Activated naive CD8-positive, alpha-beta T cell treated with anti-CD3 and anti-CD28 coated beads, Interleukin-2, amount 10 ng/mL, durations not matched to agents 7 days and 5 days (primary cell): ENCODE measurements around the gene HNRNPL. TPM values are rescaled to one million over a fixed set of nuclear protein-coding genes. Genes with fewer than 3 reads are reported as not detected.
"Not testable (repeated sequence)": the region's sequence is repeated elsewhere in the genome, so short reads cannot be mapped to it uniquely, and the experiment has no call there.

Experiments
- ATAC-seq: fragments of 150-1000 bp; cut with Tn5 transposase; one replicate; pipeline ENCODE4 v1.10.0; 2021; ENCODE audit warnings: low read depth, moderate library complexity
- POLR2A ChIA-PET: fragments of 350-600 bp; sonication (Branson Sonifier 250); formaldehyde crosslinking; loops from one replicate; lab custom pipeline; 2021; ENCODE audit warnings: antibody characterized with exemption; lab: Charles Lee
- DNase-seq: peaks from one replicate; pipeline ENCODE4 v3.0.0; 2021
- H3K27ac Mint-ChIP-seq: one replicate; pipeline ENCODE4 v1.8.0; 2022; ENCODE audit warnings: mild to moderate bottlenecking, mixed read lengths
- H3K27me3 Mint-ChIP-seq: one replicate; pipeline ENCODE4 v1.8.0; 2022; ENCODE audit warnings: mild to moderate bottlenecking, moderate library complexity, mixed read lengths
- H3K36me3 Mint-ChIP-seq: one replicate; pipeline ENCODE4 v1.8.0; 2021; ENCODE audit warnings: mild to moderate bottlenecking, mixed read lengths
- H3K4me1 Mint-ChIP-seq: one replicate; pipeline ENCODE4 v1.8.0; 2021; ENCODE audit warnings: mixed read lengths
- H3K4me3 Mint-ChIP-seq: one replicate; pipeline ENCODE4 v1.8.0; 2022; ENCODE audit warnings: mild to moderate bottlenecking, moderate library complexity, mixed read lengths
- H3K9me3 Mint-ChIP-seq: one replicate; pipeline ENCODE4 v1.8.0; 2021; ENCODE audit warnings: mixed read lengths
- total RNA-seq, 2 experiments: library from RNA; stranded (reverse); gene quantifications; one replicate each; pipeline ENCODE4 v1.2.3, GENCODE V29; 2021

The HNRNPL gene
- total RNA-seq, 2 experiments from 2014 or later: 441 to 455 TPM

DNA sequence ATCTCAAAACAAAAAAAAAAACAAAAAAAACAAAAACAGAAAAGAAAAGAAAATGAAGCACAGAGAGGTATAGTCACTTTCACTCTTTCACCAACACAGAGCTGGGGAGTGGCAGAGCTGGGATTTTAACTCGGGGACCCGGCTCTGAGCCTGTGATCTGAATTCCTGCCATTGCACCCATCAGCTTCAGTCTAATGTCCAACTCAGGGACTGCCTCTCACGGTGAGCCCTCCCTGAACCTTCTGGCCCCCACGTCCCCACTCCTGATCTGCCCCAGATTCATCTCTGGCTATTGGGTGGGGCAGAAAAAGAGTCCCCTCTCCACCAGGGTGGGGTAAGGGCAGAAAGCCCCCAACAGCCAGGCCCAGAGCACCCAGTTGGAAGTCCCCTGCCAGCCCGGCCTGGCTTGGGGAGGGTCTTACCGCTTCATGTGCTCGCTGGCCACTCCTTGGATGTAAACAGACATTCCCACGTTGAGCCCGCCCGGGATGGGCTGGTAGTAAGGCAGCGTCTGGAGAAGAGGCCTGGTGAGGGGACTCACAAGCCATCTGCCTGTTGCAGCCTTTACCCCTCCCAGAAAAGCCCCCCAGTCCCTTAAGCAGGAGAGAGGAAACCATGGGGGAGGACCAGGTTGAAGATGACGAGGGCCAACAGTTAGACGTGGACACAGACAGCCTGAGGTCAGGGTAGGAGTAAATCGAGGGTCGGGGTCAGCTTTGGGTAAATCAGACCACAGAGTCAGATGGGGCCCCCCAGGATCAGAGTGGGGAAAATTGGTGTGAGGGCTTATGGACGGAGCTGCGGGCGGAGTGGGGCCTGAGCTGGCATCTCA is 37.6 kb downstream of the HNRNPL start:
- DNase-seq (no peak), ATAC-seq (no peak)
- no peak overlapping the region for H3K27ac Mint-ChIP-seq
- peaks cover 7% of the 10 kb centered on the region for H3K36me3 Mint-ChIP-seq
- H3K4me1 Mint-ChIP-seq: no peaks in the 10 kb centered on the region
- POLR2A ChIA-PET: interaction anchor here (0.6 to 2.8 kb wide), 3 partner anchors 9 to 20 kb away, joined by 3 to 7 read pairs (median 3); partner anchors contain the start of gene ECH1
- no peaks in the 10 kb centered on the region for H3K27me3 Mint-ChIP-seq
- no peaks in the 10 kb centered on the region for H3K9me3 Mint-ChIP-seq
- H3K4me3 Mint-ChIP-seq: no peak overlapping the region

DNA sequence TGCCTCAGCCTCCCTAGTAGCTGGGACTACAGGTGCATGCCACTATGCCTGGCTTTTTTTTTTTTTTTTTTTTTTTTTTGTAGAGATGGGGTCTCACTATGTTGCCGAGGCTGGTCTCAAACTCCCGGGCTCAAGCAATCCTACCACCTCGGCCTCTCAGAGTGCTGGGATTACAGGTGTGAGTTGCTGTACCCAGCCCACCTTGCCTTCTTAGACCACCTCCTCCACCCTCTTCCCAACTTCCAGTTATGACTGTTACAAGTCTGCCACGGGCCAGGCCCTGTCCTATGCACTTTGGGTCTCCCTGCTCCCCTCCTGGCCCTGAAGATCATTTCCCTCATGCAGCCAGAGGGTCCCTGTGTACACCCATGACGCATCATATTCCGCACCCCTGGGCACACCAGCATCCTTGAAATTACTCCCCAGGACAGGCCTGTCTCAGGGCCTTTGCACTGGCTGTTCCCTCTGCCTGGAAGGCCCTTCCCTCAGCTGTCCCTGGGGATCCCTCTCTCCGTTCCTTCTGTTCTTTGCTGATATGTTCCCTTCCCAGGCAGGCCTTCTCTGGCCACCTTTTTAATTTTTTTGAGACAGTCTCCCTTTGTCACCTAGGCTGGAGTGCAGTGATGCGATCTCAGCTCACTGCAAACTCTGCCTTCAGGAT is 40.1 kb downstream of the HNRNPL start:
- POLR2A ChIA-PET: interaction anchor here (0.7 kb wide), 1 partner anchor 74 kb away, joined by 3 read pairs; no protein-coding TSS in a partner anchor

DNA sequence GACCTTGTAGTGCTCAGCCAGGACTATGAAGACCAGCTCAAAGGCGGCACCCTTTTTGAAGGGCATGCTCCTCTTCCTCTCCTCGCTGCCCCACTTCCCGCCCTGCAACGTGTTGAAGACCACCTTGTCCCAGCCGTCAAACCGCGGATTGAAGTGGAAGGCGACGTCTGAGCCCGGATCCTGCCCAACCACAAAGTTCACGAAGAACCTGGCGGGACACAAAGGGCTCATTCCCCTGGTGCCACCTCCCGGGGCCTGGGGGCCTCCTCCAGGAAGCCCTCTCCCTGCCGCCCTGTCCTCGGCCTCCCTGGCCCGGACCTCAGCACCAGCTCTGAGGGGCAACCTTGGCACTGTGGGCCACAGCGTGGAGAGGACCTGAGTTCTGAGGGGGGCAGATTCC is 41.0 kb downstream of the HNRNPL start:
- POLR2A ChIA-PET: interaction anchor here (0.7 kb wide), 1 partner anchor 73 kb away, joined by 3 read pairs; no protein-coding TSS in a partner anchor
- H3K36me3 Mint-ChIP-seq: peaks cover 2% of the 10 kb centered on the region
- peaks cover 6% of the 10 kb centered on the region for H3K4me1 Mint-ChIP-seq
- H3K4me3 Mint-ChIP-seq: no peak overlapping the region
- no peaks in the 10 kb centered on the region for H3K27me3 Mint-ChIP-seq
- no peak for ATAC-seq
- no peak for DNase-seq
- no peaks in the 10 kb centered on the region for H3K9me3 Mint-ChIP-seq
- H3K27ac Mint-ChIP-seq: no peak overlapping the region

More for the DNA sequence above, 40.1 kb downstream of the HNRNPL start:
- peaks cover 2% of the 10 kb centered on the region for H3K36me3 Mint-ChIP-seq
- no peaks in the 10 kb centered on the region for H3K9me3 Mint-ChIP-seq
- no peaks in the 10 kb centered on the region for H3K27me3 Mint-ChIP-seq
- peaks cover 6% of the 10 kb centered on the region for H3K4me1 Mint-ChIP-seq
- H3K27ac Mint-ChIP-seq: peak overlapping the region; percentile 61
- DNase-seq: no peak
- ATAC-seq: no peak
- no peak overlapping the region for H3K4me3 Mint-ChIP-seq

DNA sequence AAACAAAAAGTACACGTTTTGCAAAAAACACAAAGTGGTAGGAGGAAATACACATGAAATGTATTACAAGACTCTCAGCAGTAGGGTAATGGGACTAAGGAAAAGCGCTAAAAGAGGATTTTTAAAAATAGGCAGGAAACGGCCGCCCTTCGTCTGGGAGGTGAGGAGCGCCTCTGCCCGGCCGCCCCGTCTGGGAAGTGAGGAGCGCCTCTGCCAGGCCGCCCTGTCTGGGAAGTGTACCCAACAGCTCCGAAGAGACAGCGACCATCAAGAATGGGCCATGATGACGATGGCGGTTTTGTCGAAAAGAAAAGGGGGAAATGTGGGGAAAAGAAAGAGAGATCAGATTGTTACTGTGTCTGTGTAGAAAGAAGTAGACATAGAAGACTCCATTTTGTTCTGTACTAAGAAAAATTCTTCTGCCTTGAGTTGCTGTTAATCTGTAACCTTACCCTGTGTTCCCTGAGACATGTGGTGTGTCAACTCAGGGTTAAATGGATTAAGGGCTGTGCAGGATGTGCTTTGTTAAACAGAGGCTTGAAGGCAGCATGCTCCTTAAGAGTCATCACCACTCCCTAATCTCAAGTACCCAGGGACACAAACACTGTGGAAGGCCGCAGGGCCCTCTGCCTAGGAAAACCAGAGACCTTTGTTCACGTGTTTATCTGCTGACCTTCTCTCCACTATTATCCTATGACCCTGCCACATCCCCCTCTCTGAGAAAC is 42.2 kb downstream of the HNRNPL start:
- H3K36me3 Mint-ChIP-seq, POLR2A ChIA-PET, H3K9me3 Mint-ChIP-seq, H3K27me3 Mint-ChIP-seq, H3K27ac Mint-ChIP-seq, DNase-seq, ATAC-seq, H3K4me1 Mint-ChIP-seq, H3K4me3 Mint-ChIP-seq: not testable (repeated sequence)

DNA sequence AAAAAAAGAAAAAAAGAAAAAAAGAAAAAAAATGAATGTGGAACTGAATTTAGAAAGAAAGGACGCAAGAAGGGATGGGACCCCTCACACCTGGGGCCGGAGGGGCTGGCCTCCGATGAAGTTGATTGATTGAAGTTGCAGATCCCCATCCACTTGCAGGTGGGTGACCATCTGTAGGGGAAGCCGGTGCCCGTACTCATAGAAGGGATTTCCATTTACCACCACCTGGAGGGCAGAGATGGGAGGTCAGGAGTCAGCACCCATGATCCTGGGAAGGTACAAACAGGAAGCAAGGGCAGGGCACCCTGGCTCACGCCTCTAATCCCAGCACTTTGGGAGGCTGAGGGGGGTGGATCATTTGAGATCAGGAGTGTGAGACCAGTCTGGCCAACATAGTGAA is 43.4 kb downstream of the HNRNPL start:
- Mint-ChIP-seq H3K27ac (no peak overlapping the region), H3K27me3 (no peaks in the 10 kb centered on the region), H3K9me3 (no peaks in the 10 kb centered on the region), H3K36me3 (peaks cover 2% of the 10 kb centered on the region), H3K4me1 (peaks cover 6% of the 10 kb centered on the region), H3K4me3 (no peak overlapping the region)
- POLR2A ChIA-PET: no interaction called here
- DNase-seq (no peak), ATAC-seq (no peak)

DNA sequence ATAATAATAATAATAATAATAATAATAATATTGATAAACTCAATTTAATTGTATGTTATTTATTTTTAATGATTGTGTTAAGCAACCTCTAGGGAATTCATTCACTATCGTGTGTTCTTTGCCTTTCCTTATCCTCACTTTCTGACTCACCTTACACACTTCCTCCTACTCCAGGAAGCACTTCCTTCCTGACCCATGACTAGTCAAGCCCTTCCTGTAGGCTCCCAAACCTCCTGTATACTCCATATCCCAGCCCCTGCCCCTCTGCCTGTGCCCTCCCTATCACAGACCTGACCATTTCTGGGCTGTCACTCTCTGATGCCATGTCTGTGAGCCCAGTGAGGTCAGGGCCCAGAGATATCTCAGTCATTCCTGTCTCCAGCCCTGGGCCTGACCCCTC is 44.6 kb downstream of the HNRNPL start:
- H3K36me3 Mint-ChIP-seq: peaks cover 2% of the 10 kb centered on the region
- peak overlapping the region; percentile 31 for H3K4me3 Mint-ChIP-seq
- no peaks in the 10 kb centered on the region for H3K9me3 Mint-ChIP-seq
- no peaks in the 10 kb centered on the region for H3K27me3 Mint-ChIP-seq
- no peak for ATAC-seq
- DNase-seq: no peak
- peak overlapping the region; percentile 75 for H3K27ac Mint-ChIP-seq
- H3K4me1 Mint-ChIP-seq: peaks cover 6% of the 10 kb centered on the region
- POLR2A ChIA-PET: no interaction called here

DNA sequence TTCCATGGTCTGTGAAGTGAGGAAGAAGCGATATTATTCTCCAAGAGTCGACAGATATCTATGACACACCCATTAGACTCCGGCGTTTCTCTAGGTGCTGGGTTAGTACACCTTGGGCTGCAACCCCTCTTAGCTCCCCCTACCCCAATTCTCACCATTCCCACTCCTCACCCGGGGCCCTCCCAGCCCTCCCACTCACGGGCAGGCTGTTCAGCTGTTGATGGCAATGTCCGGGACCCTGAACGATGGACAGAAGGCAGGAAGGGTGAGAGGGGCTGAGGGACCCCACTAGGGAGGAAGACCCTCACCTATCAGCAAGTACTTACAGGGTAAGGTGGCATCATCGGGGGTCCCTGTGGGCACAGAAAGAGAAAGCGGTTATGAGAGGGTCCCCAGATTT is 46.2 kb downstream of the HNRNPL start:
- no peaks in the 10 kb centered on the region for H3K27me3 Mint-ChIP-seq
- POLR2A ChIA-PET: interaction anchor here (0.7 kb wide), 1 partner anchor 9 kb away, joined by 3 read pairs; the partner anchor contains the start of gene LGALS4
- no peak for DNase-seq
- peaks cover 2% of the 10 kb centered on the region for H3K36me3 Mint-ChIP-seq
- no peak overlapping the region for H3K4me3 Mint-ChIP-seq
- peaks cover 6% of the 10 kb centered on the region for H3K4me1 Mint-ChIP-seq
- H3K9me3 Mint-ChIP-seq: no peaks in the 10 kb centered on the region
- no peak overlapping the region for H3K27ac Mint-ChIP-seq
- ATAC-seq: no peak

DNA sequence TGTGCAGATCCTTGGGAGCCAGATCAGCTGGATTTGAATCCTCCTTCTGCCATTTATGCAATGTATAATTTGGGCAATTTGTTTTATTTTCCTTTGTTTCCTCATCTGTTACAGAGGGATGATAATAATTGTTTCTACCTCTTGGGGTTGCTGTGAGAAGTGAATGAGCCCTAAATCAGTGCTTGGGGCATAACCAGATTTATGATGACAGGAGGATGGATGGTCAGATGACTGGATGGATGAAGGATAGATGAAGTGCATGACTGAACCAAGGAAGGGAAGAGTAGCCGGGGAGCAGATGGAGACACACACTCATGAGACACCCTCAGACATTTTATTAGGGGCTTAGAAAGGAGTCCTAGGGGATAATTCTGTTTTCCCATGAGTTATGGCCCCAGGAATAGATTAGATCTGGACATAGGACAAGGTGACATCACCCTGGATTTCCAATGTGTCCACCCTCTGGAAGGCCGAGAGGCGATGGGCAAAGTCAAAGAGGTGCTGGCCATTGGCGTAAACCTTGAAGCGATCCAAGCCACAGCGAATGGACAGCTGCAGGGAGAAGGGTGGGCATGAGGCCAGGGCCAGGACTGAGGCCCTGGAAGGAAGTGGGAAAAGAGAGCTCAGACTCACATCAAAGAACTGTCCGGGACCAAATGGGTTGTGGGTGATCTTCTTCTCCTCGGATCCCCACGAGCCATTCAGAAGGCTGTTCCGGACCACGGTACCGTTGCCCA is 48.3 kb downstream of the HNRNPL start:
- POLR2A ChIA-PET: no interaction called here
- Mint-ChIP-seq H3K4me1 (peaks cover 6% of the 10 kb centered on the region), H3K4me3 (no peak overlapping the region), H3K9me3 (no peaks in the 10 kb centered on the region), H3K27ac (no peak overlapping the region), H3K36me3 (peaks cover 2% of the 10 kb centered on the region), H3K27me3 (no peaks in the 10 kb centered on the region)
- DNase-seq (no peak), ATAC-seq (no peak)

DNA sequence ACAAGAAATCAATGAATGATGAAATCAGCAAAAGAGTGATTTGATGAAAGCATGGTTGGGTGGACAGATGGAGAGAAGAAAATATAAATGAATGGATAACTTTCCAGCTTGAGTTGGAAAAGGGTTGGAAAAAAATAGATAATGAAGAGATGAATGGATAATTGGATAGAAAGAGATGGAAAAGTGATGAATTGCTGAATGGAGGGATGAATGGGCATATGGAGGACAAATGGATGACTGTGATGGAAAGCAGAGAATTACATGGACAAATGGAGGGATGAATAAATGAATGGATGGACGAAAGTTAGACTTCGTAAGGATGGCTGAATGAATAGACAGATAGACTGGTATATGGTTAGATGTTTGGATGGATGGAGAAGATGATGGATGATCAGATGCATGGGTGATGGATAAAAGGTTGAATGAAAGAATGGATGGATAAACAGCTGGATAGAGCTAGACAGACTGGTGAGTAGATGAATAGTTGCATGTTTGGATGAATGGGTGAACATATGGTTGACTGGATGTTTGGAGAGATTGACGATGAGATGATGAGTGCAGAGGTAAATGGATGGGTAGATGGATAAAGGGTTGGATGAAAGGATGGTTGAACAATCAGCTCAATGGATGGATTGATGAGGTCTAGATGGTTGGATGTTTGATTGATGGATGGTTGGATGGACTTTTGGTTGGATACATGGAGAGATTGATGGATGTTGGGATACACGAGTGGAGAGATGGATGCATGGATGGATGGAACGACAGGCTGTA is 49.0 kb downstream of the HNRNPL start:
- Mint-ChIP-seq H3K27me3 (no peaks in the 10 kb centered on the region), H3K36me3 (peaks cover 2% of the 10 kb centered on the region), H3K9me3 (no peaks in the 10 kb centered on the region), H3K4me3 (no peak overlapping the region), H3K27ac (no peak overlapping the region), H3K4me1 (peaks cover 6% of the 10 kb centered on the region)
- no peak for DNase-seq
- ATAC-seq: no peak
- POLR2A ChIA-PET: no interaction called here

DNA sequence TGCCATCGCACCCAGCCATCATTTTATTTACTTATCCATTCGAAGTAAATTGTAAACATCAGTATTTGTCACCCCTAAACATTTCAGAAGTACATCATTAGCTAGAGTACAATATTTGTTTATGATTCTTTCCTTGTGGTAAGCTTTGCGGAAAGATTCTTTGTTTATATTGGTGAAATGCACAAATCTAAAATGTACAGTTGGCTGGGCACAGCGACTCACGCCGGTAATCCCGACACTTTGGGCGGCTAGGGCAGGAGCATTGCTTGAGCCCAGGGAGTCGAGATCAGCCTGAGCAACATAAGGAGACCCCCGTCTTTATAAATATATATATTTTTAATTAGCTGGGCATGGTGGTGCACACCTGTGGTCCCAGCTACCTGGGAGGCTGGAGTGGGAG is 50.7 kb downstream of the HNRNPL start:
- DNase-seq: no peak
- POLR2A ChIA-PET: no interaction called here
- Mint-ChIP-seq H3K9me3 (no peaks in the 10 kb centered on the region), H3K4me1 (no peaks in the 10 kb centered on the region), H3K36me3 (no peaks in the 10 kb centered on the region), H3K27me3 (peaks cover 6% of the 10 kb centered on the region), H3K27ac (no peak overlapping the region), H3K4me3 (no peak overlapping the region)
- no peak for ATAC-seq

DNA sequence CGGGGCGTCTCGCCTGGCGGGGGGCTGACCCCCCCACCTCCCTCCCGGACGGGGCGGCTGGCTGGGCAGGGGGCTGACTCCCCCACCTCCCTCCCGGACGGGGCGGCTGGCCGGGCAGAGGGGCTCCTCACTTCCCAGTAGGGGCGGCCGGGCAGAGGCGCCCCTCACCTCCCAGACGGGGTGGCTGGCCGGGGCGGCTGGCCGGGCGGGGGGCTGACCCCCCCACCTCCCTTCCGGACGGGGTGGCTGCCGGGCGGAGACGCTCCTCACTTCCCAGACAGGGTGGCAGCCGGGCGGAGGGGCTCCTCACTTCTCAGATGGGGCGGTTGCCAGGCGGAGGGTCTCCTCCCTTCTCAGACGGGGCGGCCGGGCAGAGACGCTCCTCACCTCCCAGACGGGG is 52.0 kb downstream of the HNRNPL start:
- H3K27ac Mint-ChIP-seq, DNase-seq, POLR2A ChIA-PET, H3K4me1 Mint-ChIP-seq, ATAC-seq, H3K27me3 Mint-ChIP-seq, H3K36me3 Mint-ChIP-seq, H3K9me3 Mint-ChIP-seq, H3K4me3 Mint-ChIP-seq: not testable (repeated sequence)

DNA sequence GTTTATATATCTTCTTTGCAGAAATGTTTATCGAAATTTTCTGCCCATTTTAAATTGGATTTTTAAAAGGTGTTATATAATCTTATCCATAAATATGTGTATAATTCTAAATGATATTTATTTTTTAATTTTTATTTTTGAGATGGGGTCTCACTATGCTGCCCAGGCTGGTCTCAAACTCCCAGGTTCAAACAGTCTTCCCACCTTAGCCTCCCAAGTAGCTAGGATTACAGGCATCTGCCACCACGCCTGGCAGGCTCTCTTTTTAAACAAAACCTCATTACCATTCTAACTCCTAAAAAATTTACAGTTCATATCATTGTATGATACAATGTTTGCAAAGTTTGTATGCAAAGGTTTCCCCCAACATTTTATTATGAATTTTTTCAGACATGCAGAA is 53.6 kb downstream of the HNRNPL start:
- POLR2A ChIA-PET: no interaction called here
- Mint-ChIP-seq H3K36me3 (no peaks in the 10 kb centered on the region), H3K9me3 (no peaks in the 10 kb centered on the region), H3K4me1 (peaks cover 3% of the 10 kb centered on the region), H3K27me3 (peaks cover 9% of the 10 kb centered on the region), H3K4me3 (no peak overlapping the region), H3K27ac (no peak overlapping the region)
- no peak for DNase-seq
- no peak for ATAC-seq
